Measurements from ENCODE around the gene MEIOC.
A peak's percentile ranks its signal among the peaks of the same experiment; 100 is the strongest.

DNA sequence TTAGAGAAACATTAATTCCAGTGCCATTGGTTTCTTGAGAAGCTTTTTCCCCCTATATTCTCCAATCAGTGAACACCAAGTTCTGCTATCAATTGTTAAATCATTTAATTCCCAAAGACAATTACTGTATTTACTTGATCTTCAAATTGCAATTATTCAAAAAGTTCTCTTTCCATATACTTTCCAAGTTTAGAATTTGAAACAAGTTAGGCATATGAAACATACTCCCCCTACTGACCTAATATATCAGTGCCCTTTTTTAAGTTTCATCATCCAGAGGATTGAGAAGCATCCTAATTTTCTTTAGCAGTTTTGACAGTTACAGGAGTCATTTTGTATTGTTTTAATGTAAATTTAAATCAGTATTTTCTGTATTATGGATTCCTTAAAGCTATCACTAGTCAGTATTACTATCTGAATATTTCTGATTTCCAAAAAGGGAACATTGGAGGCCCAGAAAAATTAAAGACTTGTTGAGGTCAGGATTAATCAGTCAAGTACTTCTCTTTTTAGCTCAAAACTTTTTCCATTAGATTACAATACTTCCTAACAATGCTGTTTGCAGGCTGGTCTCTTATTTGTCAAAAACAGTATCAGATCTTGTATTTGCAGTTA is 16.3 kb downstream of the MEIOC start:
- TF ChIP-seq, protein P1, sequence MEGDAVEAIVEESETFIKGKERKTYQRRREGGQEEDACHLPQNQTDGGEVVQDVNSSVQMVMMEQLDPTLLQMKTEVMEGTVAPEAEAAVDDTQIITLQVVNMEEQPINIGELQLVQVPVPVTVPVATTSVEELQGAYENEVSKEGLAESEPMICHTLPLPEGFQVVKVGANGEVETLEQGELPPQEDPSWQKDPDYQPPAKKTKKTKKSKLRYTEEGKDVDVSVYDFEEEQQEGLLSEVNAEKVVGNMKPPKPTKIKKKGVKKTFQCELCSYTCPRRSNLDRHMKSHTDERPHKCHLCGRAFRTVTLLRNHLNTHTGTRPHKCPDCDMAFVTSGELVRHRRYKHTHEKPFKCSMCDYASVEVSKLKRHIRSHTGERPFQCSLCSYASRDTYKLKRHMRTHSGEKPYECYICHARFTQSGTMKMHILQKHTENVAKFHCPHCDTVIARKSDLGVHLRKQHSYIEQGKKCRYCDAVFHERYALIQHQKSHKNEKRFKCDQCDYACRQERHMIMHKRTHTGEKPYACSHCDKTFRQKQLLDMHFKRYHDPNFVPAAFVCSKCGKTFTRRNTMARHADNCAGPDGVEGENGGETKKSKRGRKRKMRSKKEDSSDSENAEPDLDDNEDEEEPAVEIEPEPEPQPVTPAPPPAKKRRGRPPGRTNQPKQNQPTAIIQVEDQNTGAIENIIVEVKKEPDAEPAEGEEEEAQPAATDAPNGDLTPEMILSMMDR (IDR thresholded peaks at IDR 0.05): peak in 1 of 4 experiments; percentile 25
- TF ChIP-seq POLR2A (IDR thresholded peaks at IDR 0.05): no peak

All from uterus (tissue), 2 donors.